Measurements from ENCODE around the gene CYP39A1.

- TF ChIP-seq, protein P1, sequence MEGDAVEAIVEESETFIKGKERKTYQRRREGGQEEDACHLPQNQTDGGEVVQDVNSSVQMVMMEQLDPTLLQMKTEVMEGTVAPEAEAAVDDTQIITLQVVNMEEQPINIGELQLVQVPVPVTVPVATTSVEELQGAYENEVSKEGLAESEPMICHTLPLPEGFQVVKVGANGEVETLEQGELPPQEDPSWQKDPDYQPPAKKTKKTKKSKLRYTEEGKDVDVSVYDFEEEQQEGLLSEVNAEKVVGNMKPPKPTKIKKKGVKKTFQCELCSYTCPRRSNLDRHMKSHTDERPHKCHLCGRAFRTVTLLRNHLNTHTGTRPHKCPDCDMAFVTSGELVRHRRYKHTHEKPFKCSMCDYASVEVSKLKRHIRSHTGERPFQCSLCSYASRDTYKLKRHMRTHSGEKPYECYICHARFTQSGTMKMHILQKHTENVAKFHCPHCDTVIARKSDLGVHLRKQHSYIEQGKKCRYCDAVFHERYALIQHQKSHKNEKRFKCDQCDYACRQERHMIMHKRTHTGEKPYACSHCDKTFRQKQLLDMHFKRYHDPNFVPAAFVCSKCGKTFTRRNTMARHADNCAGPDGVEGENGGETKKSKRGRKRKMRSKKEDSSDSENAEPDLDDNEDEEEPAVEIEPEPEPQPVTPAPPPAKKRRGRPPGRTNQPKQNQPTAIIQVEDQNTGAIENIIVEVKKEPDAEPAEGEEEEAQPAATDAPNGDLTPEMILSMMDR (IDR thresholded peaks at IDR 0.05) = no peak
- TF ChIP-seq POLR2A (IDR thresholded peaks at IDR 0.05; ENCODE audit: low read length) = no peak
- no peak for TF ChIP-seq CHD2 (IDR thresholded peaks at IDR 0.05; ENCODE audit: low read length, partially characterized antibody)
- no peak for TF ChIP-seq BHLHE40 (IDR thresholded peaks at IDR 0.05; ENCODE audit: low read depth, low read length)
- TF ChIP-seq RCOR1 (IDR thresholded peaks at IDR 0.05; ENCODE audit: low read depth, low read length) = no peak
- no peak for TF ChIP-seq MAZ (IDR thresholded peaks at IDR 0.05; ENCODE audit: borderline replicate concordance, low read depth, low read length)
- TF ChIP-seq SMC3 (IDR thresholded peaks at IDR 0.05) = no peak
Observed at GRCh38 chr6:46632053-46632452, 20.6 kb downstream of the CYP39A1 start.

Data from A549 (cell line).